ENCODE results near the gene RAB15. TPM values are rescaled to one million over a fixed set of nuclear protein-coding genes. Genes with fewer than 3 reads are reported as not detected.
A peak's percentile ranks its signal among the peaks of the same experiment; 100 is the strongest.

The RAB15 gene
- 10 to 100 TPM in 3 of 5 donors, 1 to 10 TPM in 2; 1.2 to 20.3 (median 11.0) TPM for total RNA-seq
- polyA plus RNA-seq: 10 to 100 TPM in 2 of 3 donors, 1 to 10 TPM in 1; 7.2 to 14.1 (median 11.9) TPM
- long read RNA-seq, donor 1: 0 reads
- long read RNA-seq, donor 2, partial matches to known transcripts: 0 of 2 reads
- long read RNA-seq, donor 2, other reads (novel, unspliced or antisense): 0 of 2 reads
- long read RNA-seq, donor 3, transcript RAB15-203 (7 exons, 3,515 nt): major isoform, 6 of 6 reads
- long read RNA-seq, donor 3, partial matches to known transcripts: 0 of 6 reads
- long read RNA-seq, donor 3, other reads (novel, unspliced or antisense): 0 of 6 reads
- long read RNA-seq, donor 4: 0 reads
- long read RNA-seq, donor 5, transcript RAB15-203 (7 exons, 3,515 nt): major isoform, 5 of 5 reads
- long read RNA-seq, donor 5, partial matches to known transcripts: 0 of 5 reads
- long read RNA-seq, donor 5, other reads (novel, unspliced or antisense): 0 of 5 reads
- long read RNA-seq, donor 6, transcript RAB15-203 (7 exons, 3,515 nt): major isoform, 8 of 8 reads
- long read RNA-seq, donor 6, partial matches to known transcripts: 0 of 8 reads
- long read RNA-seq, donor 6, other reads (novel, unspliced or antisense): 0 of 8 reads
- long read RNA-seq, donor 7, partial matches to known transcripts: 0 of 1 reads
- long read RNA-seq, donor 7, other reads (novel, unspliced or antisense): 0 of 1 reads
- long read RNA-seq, donor 8, partial matches to known transcripts: 13 of 15 reads
- long read RNA-seq, donor 8, other reads (novel, unspliced or antisense): 0 of 15 reads
- long read RNA-seq, donor 9, partial matches to known transcripts: 0 of 2 reads
- long read RNA-seq, donor 9, other reads (novel, unspliced or antisense): 0 of 2 reads
- long read RNA-seq, donor 10: 0 reads

GRCh38 chr14:64971943-64972791, at the start of gene RAB15:
TSS of gene RAB15 (minus strand) at chr14:64972336. CDS start at chr14:64972076, 260 bp downstream.
- Histone ChIP-seq H3K4me3 (peak within 1 kb of the TSS; percentile 56 to 77 (median 70)), H3K27me3 (peaks cover 0 to 12% (median 0%) of the 10 kb centered on the region in 3 donors), H3K9me3 (no peaks in the 10 kb centered on the region), H3K36me3 (no peaks in the 10 kb centered on the region), H3K4me1 (peaks cover 11 to 22% (median 20%) of the 10 kb centered on the region in 4 donors), H3K27ac (peak within 1 kb of the TSS in 4 of 5 donors; percentile 24 to 73 (median 36))
- intact Hi-C loops (cut with DNase I; ENCODE audit: low total_unique reads): loop anchor here (10.0 kb wide), 1 partner anchor 47 kb away; no protein-coding TSS in a partner anchor
- no peak for TF ChIP-seq EP300 (IDR thresholded peaks at IDR 0.05)
- TF ChIP-seq, protein P1, sequence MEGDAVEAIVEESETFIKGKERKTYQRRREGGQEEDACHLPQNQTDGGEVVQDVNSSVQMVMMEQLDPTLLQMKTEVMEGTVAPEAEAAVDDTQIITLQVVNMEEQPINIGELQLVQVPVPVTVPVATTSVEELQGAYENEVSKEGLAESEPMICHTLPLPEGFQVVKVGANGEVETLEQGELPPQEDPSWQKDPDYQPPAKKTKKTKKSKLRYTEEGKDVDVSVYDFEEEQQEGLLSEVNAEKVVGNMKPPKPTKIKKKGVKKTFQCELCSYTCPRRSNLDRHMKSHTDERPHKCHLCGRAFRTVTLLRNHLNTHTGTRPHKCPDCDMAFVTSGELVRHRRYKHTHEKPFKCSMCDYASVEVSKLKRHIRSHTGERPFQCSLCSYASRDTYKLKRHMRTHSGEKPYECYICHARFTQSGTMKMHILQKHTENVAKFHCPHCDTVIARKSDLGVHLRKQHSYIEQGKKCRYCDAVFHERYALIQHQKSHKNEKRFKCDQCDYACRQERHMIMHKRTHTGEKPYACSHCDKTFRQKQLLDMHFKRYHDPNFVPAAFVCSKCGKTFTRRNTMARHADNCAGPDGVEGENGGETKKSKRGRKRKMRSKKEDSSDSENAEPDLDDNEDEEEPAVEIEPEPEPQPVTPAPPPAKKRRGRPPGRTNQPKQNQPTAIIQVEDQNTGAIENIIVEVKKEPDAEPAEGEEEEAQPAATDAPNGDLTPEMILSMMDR (IDR thresholded peaks at IDR 0.05): no peak
- peak; percentile 48 to 83 for DNase-seq
- 0 to 1% (median 0%) methylated on average over 22 to 90 of the region's 96 CpGs for WGBS, 5 donors

DNA sequence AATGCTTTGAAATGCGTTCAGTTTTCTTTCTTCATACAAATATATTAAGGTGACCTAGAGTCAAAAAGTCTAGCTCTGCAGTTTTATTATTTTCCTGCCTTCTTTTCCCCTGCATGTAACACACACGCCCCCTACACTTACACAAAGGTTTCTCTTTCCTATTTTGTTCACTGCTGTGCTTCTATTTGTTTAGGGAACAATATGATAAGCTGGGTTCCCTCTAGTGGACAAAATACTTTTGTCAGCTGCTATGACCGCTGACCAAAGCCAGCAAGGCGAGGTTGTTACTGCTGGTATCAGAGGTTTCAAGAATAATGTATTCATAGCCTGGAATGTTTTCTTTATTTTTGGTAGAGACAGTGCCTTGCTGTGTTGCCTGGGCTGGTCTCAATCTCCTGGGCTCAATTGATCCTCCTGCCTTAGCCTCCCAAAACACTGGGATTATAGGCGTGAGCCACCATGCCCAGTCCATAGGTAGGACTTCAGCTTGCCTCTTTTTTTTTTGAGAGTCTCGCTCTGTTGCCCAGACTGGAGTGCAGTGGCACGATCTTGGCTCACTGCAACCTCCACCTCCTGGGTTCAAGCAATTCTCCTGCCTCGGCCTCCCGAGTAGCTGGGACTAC, 47.9 kb upstream of the RAB15 start:
- H3K36me3 ChIP-seq: peaks cover 0 to 34% (median 33%) of the 10 kb centered on the region in 4 donors
- H3K27me3 ChIP-seq: no peaks in the 10 kb centered on the region
- no peak overlapping the region for H3K27ac ChIP-seq
- peaks cover 0 to 16% (median 10%) of the 10 kb centered on the region in 4 donors for H3K4me1 ChIP-seq
- H3K4me3 ChIP-seq: no peak overlapping the region
- DNase-seq: peak; percentile 41 to 88
- 53 to 63% (median 57%) methylated on average over 9 of the region's 9 CpGs for WGBS, 5 donors
- intact Hi-C loops (cut with DNase I; ENCODE audit: low total_unique reads): no loop called here
- TF ChIP-seq POLR2A (IDR thresholded peaks at IDR 0.05): no peak
- TF ChIP-seq, protein P1 (IDR thresholded peaks at IDR 0.05): peak in 5 of 7 experiments; percentile 39 to 76 (median 59)
- peak in 1 of 3 donors; percentile 39 for TF ChIP-seq POLR2AphosphoS5 (IDR thresholded peaks at IDR 0.05)
- no peaks in the 10 kb centered on the region for H3K9me3 ChIP-seq

DNA sequence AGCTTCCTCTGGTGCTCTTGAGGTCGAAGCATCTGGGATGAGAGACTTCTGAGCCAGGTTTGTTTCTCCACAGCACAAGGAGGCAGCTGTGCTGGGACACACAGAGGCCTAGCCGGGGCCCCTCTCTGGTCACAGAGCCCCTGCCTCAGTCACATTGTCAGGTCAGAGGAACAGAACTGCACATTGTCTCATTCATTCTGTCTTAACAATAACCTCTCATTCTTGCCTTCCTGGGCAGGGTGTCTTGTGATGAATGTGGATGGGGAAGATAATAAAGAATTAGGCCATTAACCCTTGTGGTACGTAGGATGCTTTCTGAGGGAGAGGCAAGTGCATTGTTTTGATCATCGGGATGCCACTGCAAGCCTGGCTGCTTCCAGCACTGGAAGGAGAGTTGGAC, 44.3 kb upstream of the RAB15 start:
- no peak for DNase-seq
- no peak for TF ChIP-seq POLR2AphosphoS5 (IDR thresholded peaks at IDR 0.05)
- no peak for TF ChIP-seq POLR2A (IDR thresholded peaks at IDR 0.05)
- no peak for TF ChIP-seq EP300 (IDR thresholded peaks at IDR 0.05)
- TF ChIP-seq, protein P1 (IDR thresholded peaks at IDR 0.05): no peak
- intact Hi-C loops (cut with DNase I; ENCODE audit: low total_unique reads): no loop called here
- no peak overlapping the region for H3K27ac ChIP-seq
- WGBS, 5 donors: 90 to 96% (median 91%) methylated on average over 4 of the region's 4 CpGs
- H3K4me3 ChIP-seq: no peak overlapping the region
- peaks cover 0 to 66% (median 63%) of the 10 kb centered on the region in 4 donors for H3K36me3 ChIP-seq
- no peaks in the 10 kb centered on the region for H3K9me3 ChIP-seq
- H3K4me1 ChIP-seq: peaks cover 0 to 16% (median 10%) of the 10 kb centered on the region in 4 donors
- no peaks in the 10 kb centered on the region for H3K27me3 ChIP-seq

All from stomach (tissue), 19 donors.